Prostate gland (tissue), 2 donors: ENCODE data around the gene PROM1. TPM values are rescaled to one million over a fixed set of nuclear protein-coding genes. Genes with fewer than 3 reads are reported as not detected.

Source experiments
- DNase-seq: peaks from one replicate; pipeline ENCODE4 v3.0.0-alpha.2; 2019; ENCODE audit warnings: low spot score
- H3K27ac ChIP-seq, 2 donors: fragments of 200-600 bp; sonication (generic); 2 replicates each; pipeline ENCODE4 v1.5.1; 2017 to 2019
- H3K27me3 ChIP-seq: fragments of 200-600 bp; sonication (generic); replicated peaks from 2 replicates; pipeline ENCODE4 v1.5.1; 2019; ENCODE audit not compliant: insufficient read depth
- H3K36me3 ChIP-seq, 2 donors: fragments of 200-600 bp; sonication (generic); 1 replicate in 1 of 2; 2 replicates in 1 of 2; pipeline versions ENCODE4 v1.5.1 to v1.8.1; 2017 to 2019
- H3K4me1 ChIP-seq: fragments of 200-600 bp; sonication (generic); replicated peaks from 2 replicates; pipeline ENCODE4 v1.5.1; 2019
- H3K4me3 ChIP-seq, 2 donors: fragments of 200-600 bp; sonication (generic); 2 replicates each; pipeline ENCODE4 v1.5.1; 2017 to 2019
- H3K9me3 ChIP-seq: fragments of 200-600 bp; sonication (generic); 2 replicates; pipeline ENCODE4 v1.5.1; 2017
- POLR2A ChIP-seq: fragments of 450-650 bp; IDR thresholded peaks from one replicate; pipeline ENCODE4 v1.6.1; 2016; ENCODE audit warnings: antibody characterized with exemption, mild to moderate bottlenecking
- POLR2AphosphoS5 ChIP-seq: sonication (generic); formaldehyde crosslinking; IDR thresholded peaks from one replicate; pipeline ENCODE4 v1.6.1; 2017; ENCODE audit warnings: antibody characterized with exemption
- WGBS: methylation state at CpG from one replicate; pipeline ENCODE4 v1.1.5; 2018; 5-methylcytosine and 5-hydroxymethylcytosine counted together
- intact Hi-C: fragments of 100-400 bp; cut with DNase I; formaldehyde crosslinking; loops from one replicate; pipeline ENCODE4 v1.14.2; 2022
- total RNA-seq, 2 donors: library from RNA; depleted of rRNA; stranded (reverse); fragments of >200 nt; gene quantifications; one replicate each; pipeline ENCODE4 v1.1.0, GENCODE V29; 2016
- TF ChIP-seq, protein P1 (sequence below), 4 experiments: fragments of 200-600 bp in 2 of 4; fragments of 450-650 bp in 2 of 4; sonication (generic) in 2 of 4; IDR thresholded peaks; 1 replicate in 3 of 4; 2 replicates in 1 of 4; pipeline ENCODE4 v1.5.1; 2016 to 2019; ENCODE audit warnings: antibody characterized with exemption in 4 of 4, mild to moderate bottlenecking in 2 of 4, moderate library complexity in 2 of 4

Gene PROM1
- total RNA-seq, 2 donors from 2014 or later: 5.7 to 9.7 TPM

DNA sequence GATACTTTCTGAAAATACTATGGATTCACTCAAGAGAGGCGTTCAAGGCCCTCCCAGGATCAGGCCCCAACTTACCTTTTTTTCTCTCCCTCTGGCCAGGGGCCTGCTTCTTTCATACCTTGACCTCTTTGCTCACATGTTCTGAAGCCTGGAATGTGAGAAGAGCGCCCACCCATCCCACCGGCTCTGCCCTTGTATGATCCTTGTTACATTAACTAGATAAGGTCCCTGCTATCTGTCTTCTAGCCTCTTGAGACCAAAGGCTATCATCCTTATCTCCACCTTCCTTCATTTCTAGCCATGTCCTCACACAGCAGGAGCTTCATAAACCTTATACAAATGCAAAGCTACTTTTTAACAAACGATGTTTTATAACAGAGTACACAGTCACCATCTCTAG, 45.9 kb downstream of the PROM1 start:
- H3K36me3 ChIP-seq: no peaks in the 10 kb centered on the region
- 91% methylated on average over 4 of the region's 4 CpGs for WGBS
- no peaks in the 10 kb centered on the region for H3K27me3 ChIP-seq
- no peak for DNase-seq
- TF ChIP-seq, protein P1, sequence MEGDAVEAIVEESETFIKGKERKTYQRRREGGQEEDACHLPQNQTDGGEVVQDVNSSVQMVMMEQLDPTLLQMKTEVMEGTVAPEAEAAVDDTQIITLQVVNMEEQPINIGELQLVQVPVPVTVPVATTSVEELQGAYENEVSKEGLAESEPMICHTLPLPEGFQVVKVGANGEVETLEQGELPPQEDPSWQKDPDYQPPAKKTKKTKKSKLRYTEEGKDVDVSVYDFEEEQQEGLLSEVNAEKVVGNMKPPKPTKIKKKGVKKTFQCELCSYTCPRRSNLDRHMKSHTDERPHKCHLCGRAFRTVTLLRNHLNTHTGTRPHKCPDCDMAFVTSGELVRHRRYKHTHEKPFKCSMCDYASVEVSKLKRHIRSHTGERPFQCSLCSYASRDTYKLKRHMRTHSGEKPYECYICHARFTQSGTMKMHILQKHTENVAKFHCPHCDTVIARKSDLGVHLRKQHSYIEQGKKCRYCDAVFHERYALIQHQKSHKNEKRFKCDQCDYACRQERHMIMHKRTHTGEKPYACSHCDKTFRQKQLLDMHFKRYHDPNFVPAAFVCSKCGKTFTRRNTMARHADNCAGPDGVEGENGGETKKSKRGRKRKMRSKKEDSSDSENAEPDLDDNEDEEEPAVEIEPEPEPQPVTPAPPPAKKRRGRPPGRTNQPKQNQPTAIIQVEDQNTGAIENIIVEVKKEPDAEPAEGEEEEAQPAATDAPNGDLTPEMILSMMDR (IDR thresholded peaks at IDR 0.05): no peak
- TF ChIP-seq POLR2A: no peak
- no peak for TF ChIP-seq POLR2AphosphoS5
- intact Hi-C loops: no loop called here
- H3K4me1 ChIP-seq: no peaks in the 10 kb centered on the region
- no peaks in the 10 kb centered on the region for H3K9me3 ChIP-seq
- H3K27ac ChIP-seq: no peak overlapping the region
- H3K4me3 ChIP-seq: no peak overlapping the region

DNA sequence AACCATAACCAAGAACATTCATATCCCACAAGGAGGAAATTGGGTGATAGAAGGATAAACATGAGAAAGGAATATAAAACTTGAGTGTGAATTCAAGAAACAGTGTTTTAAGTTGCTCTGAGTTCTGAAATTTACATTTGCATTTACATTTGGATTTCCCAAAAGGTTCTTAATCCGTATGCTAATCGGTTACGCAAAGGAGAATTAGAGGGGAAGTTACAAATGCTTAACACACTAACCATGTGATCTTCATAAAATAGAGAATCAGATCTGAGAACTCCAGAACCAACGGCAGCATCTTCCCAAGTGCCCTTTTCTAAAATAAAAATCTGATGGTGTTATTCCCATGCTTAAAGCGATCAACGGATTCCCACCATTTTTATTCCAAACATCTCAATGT, 48.0 kb downstream of the PROM1 start:
- intact Hi-C loops: no loop called here
- H3K4me3 ChIP-seq: no peak overlapping the region
- H3K27me3 ChIP-seq: no peaks in the 10 kb centered on the region
- no peak overlapping the region for H3K27ac ChIP-seq
- no peaks in the 10 kb centered on the region for H3K9me3 ChIP-seq
- TF ChIP-seq, protein P1 (IDR thresholded peaks at IDR 0.05): no peak
- TF ChIP-seq POLR2A: no peak
- no peak for TF ChIP-seq POLR2AphosphoS5
- H3K4me1 ChIP-seq: no peaks in the 10 kb centered on the region
- no peaks in the 10 kb centered on the region for H3K36me3 ChIP-seq
- no peak for DNase-seq
- WGBS: 93% methylated on average over 6 of the region's 6 CpGs

DNA sequence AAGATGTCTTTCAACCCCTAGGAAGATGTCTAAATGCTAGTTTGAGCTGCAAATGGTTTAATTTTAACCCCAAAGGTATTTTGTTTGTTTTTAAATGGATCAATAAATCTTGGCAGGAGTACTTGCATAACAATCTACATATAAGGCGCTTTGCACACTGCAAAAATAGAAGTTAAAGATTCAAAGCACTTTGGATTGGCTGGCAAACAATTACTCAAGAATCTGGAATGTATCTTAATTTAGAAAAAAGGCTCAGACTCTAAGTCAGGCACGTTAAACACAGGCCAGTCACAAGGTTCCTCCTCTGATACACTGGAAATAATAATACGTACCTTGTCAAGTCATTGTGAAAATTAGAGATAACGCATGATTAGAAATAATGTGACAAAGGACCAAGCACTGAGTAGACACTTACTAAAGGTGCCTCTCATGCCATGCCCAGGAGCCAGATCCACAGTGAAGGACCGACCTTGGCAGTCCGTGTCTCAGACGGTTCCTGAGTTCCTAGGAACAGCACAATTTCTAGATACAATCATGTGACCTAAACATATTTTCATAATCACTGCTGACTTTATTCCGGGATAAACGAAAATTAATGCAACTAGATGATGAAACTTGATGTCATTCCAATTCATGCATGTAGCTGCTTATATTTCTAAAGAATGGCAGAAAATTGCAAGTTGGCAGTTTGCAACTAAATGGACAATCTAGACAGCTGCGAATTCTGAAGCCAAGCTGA, 49.6 kb downstream of the PROM1 start:
- Histone ChIP-seq H3K4me1 (no peaks in the 10 kb centered on the region), H3K36me3 (no peaks in the 10 kb centered on the region), H3K4me3 (no peak overlapping the region), H3K27ac (no peak overlapping the region), H3K9me3 (no peaks in the 10 kb centered on the region), H3K27me3 (no peaks in the 10 kb centered on the region)
- no peak for DNase-seq
- intact Hi-C loops: loop anchor here (5.0 kb wide), 1 partner anchor 48 kb away; the partner anchor contains the start of gene PROM1
- TF ChIP-seq POLR2AphosphoS5 (no peak), POLR2A (no peak)
- TF ChIP-seq, protein P1 (IDR thresholded peaks at IDR 0.05): no peak
- 73% methylated on average over 10 of the region's 10 CpGs for WGBS

DNA sequence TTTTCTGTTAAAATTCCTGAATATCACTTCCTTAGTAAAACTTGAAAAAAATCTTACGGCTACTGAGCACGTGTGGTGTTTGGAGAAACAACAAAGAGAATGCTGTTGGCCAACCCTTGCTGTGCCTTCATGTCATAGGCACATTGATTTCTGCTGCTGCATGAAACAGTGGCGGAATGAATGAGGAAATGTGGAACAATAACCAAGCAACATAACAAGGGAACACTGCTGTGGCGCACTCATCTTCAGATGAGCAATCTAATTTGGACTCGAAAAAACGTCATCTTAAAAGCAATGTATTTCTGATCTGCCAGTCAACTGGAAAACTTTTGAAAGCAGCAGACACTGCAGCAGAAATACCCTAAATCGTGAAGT, 51.4 kb downstream of the PROM1 start:
- intact Hi-C loops: loop anchor here (5.0 kb wide), 1 partner anchor 50 kb away; the partner anchor contains the start of gene PROM1
- no peaks in the 10 kb centered on the region for H3K27me3 ChIP-seq
- H3K36me3 ChIP-seq: no peaks in the 10 kb centered on the region
- H3K9me3 ChIP-seq: no peaks in the 10 kb centered on the region
- TF ChIP-seq POLR2A (no peak), POLR2AphosphoS5 (no peak)
- TF ChIP-seq, protein P1 (IDR thresholded peaks at IDR 0.05): no peak
- no peaks in the 10 kb centered on the region for H3K4me1 ChIP-seq
- no peak overlapping the region for H3K4me3 ChIP-seq
- H3K27ac ChIP-seq: no peak overlapping the region
- WGBS: 69% methylated on average over 7 of the region's 7 CpGs
- no peak for DNase-seq
